Small intestine (tissue), 7 donors: ENCODE results near the gene RCAN1. TPM values are rescaled to one million over a fixed set of nuclear protein-coding genes. Genes with fewer than 3 reads are reported as not detected.

ENCODE experiments used
- DNase-seq, 2 donors: peaks; one replicate each; pipeline versions ENCODE4 v3.0.0 to v3.0.0-alpha.2; 2013
- FAIRE-seq: peaks from 2 replicates; lab custom pipeline; 2012; peaks lifted over from hg19 to GRCh38; lab: Jason Lieb, UNC
- H3K27ac ChIP-seq, 3 donors: one replicate each; pipeline ENCODE4 v1.5.1; 2013; ENCODE audit warnings: low read length in 2 of 3, mild to moderate bottlenecking in 2 of 3, control low read depth in 1 of 3, inconsistent platforms in 1 of 3, low read depth in 1 of 3, moderate library complexity in 1 of 3
- H3K27me3 ChIP-seq, 3 donors: one replicate each; pipeline ENCODE4 v1.6.1; 2013; ENCODE audit warnings: low read length in 3 of 3, inconsistent platforms in 1 of 3; ENCODE audit not compliant: control insufficient read depth in 3 of 3, insufficient read depth in 3 of 3
- H3K36me3 ChIP-seq, 3 donors: one replicate each; pipeline ENCODE4 v1.6.1; 2013; ENCODE audit warnings: low read length in 3 of 3, inconsistent platforms in 1 of 3, low read depth in 1 of 3, mild to moderate bottlenecking in 1 of 3, moderate library complexity in 1 of 3; ENCODE audit not compliant: control insufficient read depth in 3 of 3, insufficient read depth in 2 of 3
- H3K4me1 ChIP-seq, 3 donors: one replicate each; pipeline ENCODE4 v1.6.1; 2013; ENCODE audit warnings: low read length in 2 of 3, inconsistent platforms in 1 of 3, low read depth in 1 of 3, mild to moderate bottlenecking in 1 of 3, moderate library complexity in 1 of 3; ENCODE audit not compliant: control insufficient read depth in 3 of 3, insufficient read depth in 2 of 3
- H3K4me3 ChIP-seq, 3 donors: one replicate each; pipeline ENCODE4 v1.5.1; 2013; ENCODE audit warnings: low read length in 3 of 3, control low read depth in 1 of 3, inconsistent platforms in 1 of 3, low read depth in 1 of 3, mild to moderate bottlenecking in 1 of 3, moderate library complexity in 1 of 3
- H3K9me3 ChIP-seq, 2 donors: one replicate each; pipeline ENCODE4 v1.6.1; 2013; ENCODE audit warnings: low read depth in 1 of 2, low read length in 1 of 2; ENCODE audit not compliant: control insufficient read depth in 2 of 2, insufficient read depth in 1 of 2
- WGBS, 3 donors: extraction: QIAGEN DNeasy Blood & Tissue Kit; methylation state at CpG; one replicate each; pipeline ENCODE4 v1.1.7; 2013; 5-methylcytosine and 5-hydroxymethylcytosine counted together
- polyA plus RNA-seq, 4 donors: library from polyadenylated mRNA; stranded (reverse) in 3 of 4; unstranded in 1 of 4; fragments of 200-250 nt in 3 of 4; fragments of 120-200 nt in 1 of 4; gene quantifications; one replicate each; pipeline versions ENCODE4 v1.2.1 to v1.2.3, GENCODE V29; 2013
- donor health status: healthy with polysubstance abuse.
- donor health status: control.
- donor health status: control.
- donor health status: Bipolar disorder and iron deficiency.
- donor health status: healthy.

The RCAN1 gene
- polyA plus RNA-seq, 4 donors: 23.6 to 46.8 (median 35.3) TPM

DNA sequence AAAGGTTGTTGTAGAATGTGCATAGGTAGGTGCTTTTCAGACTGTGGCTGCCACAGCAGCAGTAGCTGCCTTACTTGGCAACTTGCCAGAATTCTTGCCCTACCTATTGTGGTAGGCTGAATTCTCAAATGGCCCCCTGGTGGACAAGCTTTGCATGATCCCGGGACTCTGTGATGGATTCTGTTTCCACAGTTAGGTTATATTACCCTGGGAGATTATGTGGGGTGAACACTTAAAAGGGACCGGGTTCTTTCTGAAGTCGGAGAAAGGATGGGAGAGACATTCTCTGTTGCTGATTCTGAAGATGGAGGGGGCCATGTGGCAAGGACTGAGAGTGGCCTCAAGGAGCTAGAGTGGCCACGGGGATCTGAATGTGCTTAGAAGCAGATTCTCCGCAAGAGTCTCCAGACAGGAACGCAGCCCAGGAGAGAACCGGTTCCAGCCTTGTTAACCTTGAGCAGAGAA is 70.8 kb downstream of the RCAN1 start:
- no peak overlapping the region for H3K4me3 ChIP-seq
- H3K4me1 ChIP-seq: peaks cover 0 to 19% (median 6%) of the 10 kb centered on the region in 3 donors
- peaks cover 0 to 6% (median 0%) of the 10 kb centered on the region in 3 donors for H3K36me3 ChIP-seq
- no peaks in the 10 kb centered on the region for H3K27me3 ChIP-seq
- H3K9me3 ChIP-seq: peaks cover 0 to 17% of the 10 kb centered on the region in 2 donors
- H3K27ac ChIP-seq: peak overlapping the region in 2 of 3 donors; percentile 66 to 81
- no peak for FAIRE-seq
- peak; percentile 89 to 94 for DNase-seq
- WGBS, 3 donors: 81 to 90% (median 81%) methylated on average over 7 of the region's 7 CpGs

DNA sequence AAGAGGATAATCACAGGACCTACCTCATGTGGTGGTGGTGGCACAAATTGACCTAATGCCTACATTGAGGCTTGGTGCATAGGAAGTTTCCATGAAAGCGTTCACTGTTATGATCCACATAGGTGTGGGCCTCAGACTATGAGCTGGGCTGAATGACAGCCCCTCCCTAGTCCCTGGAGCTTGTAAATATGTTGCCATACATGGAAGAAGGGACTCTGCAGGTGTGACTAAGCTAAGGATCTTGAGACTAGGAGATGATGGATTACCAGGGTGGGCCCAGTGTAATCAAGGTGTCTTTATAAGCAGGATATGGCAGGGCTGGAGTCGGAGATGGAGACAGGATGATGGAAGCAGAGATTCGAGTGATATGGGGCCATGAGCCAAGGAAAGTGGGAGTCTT is 71.9 kb downstream of the RCAN1 start:
- Histone ChIP-seq H3K4me3 (no peak overlapping the region), H3K9me3 (peaks cover 0 to 17% of the 10 kb centered on the region in 2 donors), H3K4me1 (peaks cover 0 to 19% (median 6%) of the 10 kb centered on the region in 3 donors), H3K27ac (peak overlapping the region in 1 of 3 donors; percentile 66), H3K36me3 (peaks cover 0 to 6% (median 0%) of the 10 kb centered on the region in 3 donors), H3K27me3 (no peaks in the 10 kb centered on the region)
- WGBS, 3 donors: 77 to 85% (median 84%) methylated on average over 3 of the region's 3 CpGs
- DNase-seq (peak; percentile 25 to 27), FAIRE-seq (no peak)

GRCh38 chr21:34540206-34540605 is 74.7 kb downstream of the RCAN1 start:
- no peak for FAIRE-seq
- WGBS, 3 donors: 76 to 92% (median 91%) methylated on average over 5 of the region's 5 CpGs

DNA sequence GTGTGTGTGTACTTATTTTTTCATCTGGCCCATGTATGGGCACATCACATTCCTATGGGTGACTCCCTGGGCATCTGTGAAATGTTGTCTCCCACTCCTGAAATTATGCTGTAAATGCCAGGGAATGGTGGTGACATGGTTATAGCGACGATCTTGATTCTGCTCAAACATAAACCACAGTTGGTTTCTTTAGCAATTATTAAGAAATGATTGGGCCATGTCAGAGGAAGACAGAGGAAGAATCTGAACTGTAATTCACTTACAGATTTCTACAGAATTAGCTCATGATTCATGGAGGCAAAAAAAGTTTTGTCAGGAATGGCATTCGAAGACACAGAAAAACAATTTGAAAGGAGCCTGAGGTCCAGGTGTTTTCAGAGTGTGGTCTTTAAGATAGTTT is 77.1 kb downstream of the RCAN1 start:
- Histone ChIP-seq H3K4me3 (no peak overlapping the region), H3K36me3 (peaks cover 0 to 10% (median 0%) of the 10 kb centered on the region in 3 donors), H3K27ac (no peak overlapping the region), H3K27me3 (no peaks in the 10 kb centered on the region), H3K4me1 (no peaks in the 10 kb centered on the region), H3K9me3 (peaks cover 0 to 6% of the 10 kb centered on the region in 2 donors)
- FAIRE-seq (no peak), DNase-seq (no peak)
- 75 to 84% (median 79%) methylated on average over 3 of the region's 3 CpGs for WGBS, 3 donors

More at GRCh38 chr21:34540206-34540605, 74.7 kb downstream of the RCAN1 start:
- peaks cover 0 to 12% (median 0%) of the 10 kb centered on the region in 3 donors for H3K36me3 ChIP-seq
- no peaks in the 10 kb centered on the region for H3K27me3 ChIP-seq
- H3K27ac ChIP-seq: no peak overlapping the region
- no peak for DNase-seq
- peaks cover 0 to 17% of the 10 kb centered on the region in 2 donors for H3K9me3 ChIP-seq
- H3K4me3 ChIP-seq: no peak overlapping the region
- peaks cover 0 to 12% (median 6%) of the 10 kb centered on the region in 3 donors for H3K4me1 ChIP-seq

DNA sequence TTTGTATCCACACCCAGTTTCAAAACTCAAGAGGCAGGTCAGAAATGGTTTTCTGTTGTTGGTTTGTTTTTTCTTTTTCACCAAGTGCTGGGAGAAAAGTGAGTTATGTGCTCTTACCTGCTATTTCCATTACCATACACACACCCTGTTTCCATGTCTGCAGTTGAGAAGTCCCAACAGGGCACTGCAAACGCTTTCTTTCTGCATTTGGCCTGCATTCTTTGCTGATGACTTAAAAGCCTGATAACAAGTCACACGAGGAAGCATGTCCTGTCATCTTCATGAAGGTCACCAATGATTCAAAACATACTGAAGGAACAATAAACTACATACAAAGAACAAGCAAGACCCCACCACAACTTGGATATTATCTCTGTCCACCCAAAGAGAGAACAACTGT is 78.1 kb downstream of the RCAN1 start:
- FAIRE-seq (no peak), DNase-seq (peak in 1 of 2 donors; percentile 13)
- H3K4me3 ChIP-seq: no peak overlapping the region
- whole genome bisulfite sequencing, 3 donors: 20 to 39% (median 33%) methylated on average over 2 of the region's 2 CpGs
- no peaks in the 10 kb centered on the region for H3K27me3 ChIP-seq
- H3K9me3 ChIP-seq: no peaks in the 10 kb centered on the region
- no peaks in the 10 kb centered on the region for H3K4me1 ChIP-seq
- H3K27ac ChIP-seq: no peak overlapping the region
- H3K36me3 ChIP-seq: peaks cover 0 to 10% (median 0%) of the 10 kb centered on the region in 3 donors

DNA sequence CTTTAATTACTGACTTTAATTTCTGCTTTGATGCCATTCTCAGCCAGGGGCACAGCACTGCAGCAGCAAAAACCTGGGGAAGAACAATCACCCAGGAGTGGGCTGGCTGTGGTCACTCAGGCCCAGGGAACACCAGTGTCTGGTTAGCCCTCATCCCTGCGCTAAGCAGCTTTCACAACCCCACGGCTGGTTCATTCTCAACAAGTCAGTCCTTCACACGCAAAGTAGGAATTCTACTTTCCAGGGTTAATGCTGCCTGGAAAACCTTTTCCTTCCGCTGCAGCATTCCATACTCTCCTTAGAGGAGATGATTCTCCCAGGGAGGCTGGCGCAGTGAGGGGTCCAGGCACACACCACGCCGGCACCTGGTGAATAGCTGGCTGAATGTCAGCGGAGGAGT is 78.6 kb downstream of the RCAN1 start:
- H3K27ac ChIP-seq: no peak overlapping the region

GRCh38 chr21:34535886-34536285 is 79.0 kb downstream of the RCAN1 start:
- DNase-seq (no peak), FAIRE-seq (no peak)
- 94 to 98% (median 97%) methylated on average over 3 of the region's 3 CpGs for WGBS, 3 donors
- H3K27ac ChIP-seq: no peak overlapping the region
- H3K9me3 ChIP-seq: no peaks in the 10 kb centered on the region
- peaks cover 0 to 10% (median 0%) of the 10 kb centered on the region in 3 donors for H3K36me3 ChIP-seq
- H3K4me1 ChIP-seq: no peaks in the 10 kb centered on the region
- H3K27me3 ChIP-seq: no peaks in the 10 kb centered on the region
- H3K4me3 ChIP-seq: no peak overlapping the region

More for the DNA sequence above, 78.6 kb downstream of the RCAN1 start:
- no peaks in the 10 kb centered on the region for H3K9me3 ChIP-seq
- DNase-seq: no peak
- no peaks in the 10 kb centered on the region for H3K4me1 ChIP-seq
- no peak overlapping the region for H3K4me3 ChIP-seq
- H3K27me3 ChIP-seq: no peaks in the 10 kb centered on the region
- peaks cover 0 to 10% (median 0%) of the 10 kb centered on the region in 3 donors for H3K36me3 ChIP-seq
- WGBS, 3 donors: 94 to 98% (median 97%) methylated on average over 8 of the region's 8 CpGs
- no peak for FAIRE-seq

GRCh38 chr21:34534522-34534921 is 80.4 kb downstream of the RCAN1 start:
- no peak for FAIRE-seq
- no peak for DNase-seq
- H3K27me3 ChIP-seq: no peaks in the 10 kb centered on the region
- 70 to 93% (median 71%) methylated on average over 4 of the region's 4 CpGs for WGBS, 3 donors
- no peak overlapping the region for H3K27ac ChIP-seq
- H3K36me3 ChIP-seq: peaks cover 0 to 10% (median 0%) of the 10 kb centered on the region in 3 donors
- no peaks in the 10 kb centered on the region for H3K9me3 ChIP-seq
- no peaks in the 10 kb centered on the region for H3K4me1 ChIP-seq
- no peak overlapping the region for H3K4me3 ChIP-seq

- no peaks in the 10 kb centered on the region for H3K27me3 ChIP-seq
- DNase-seq (no peak), FAIRE-seq (no peak)
Measured at GRCh38 chr21:34533938-34534337, 81.0 kb downstream of the RCAN1 start.

More at GRCh38 chr21:34533938-34534337, 81.0 kb downstream of the RCAN1 start:
- WGBS, 3 donors: 72 to 91% (median 78%) methylated on average over 3 of the region's 3 CpGs
- Histone ChIP-seq H3K9me3 (no peaks in the 10 kb centered on the region), H3K36me3 (peaks cover 0 to 10% (median 0%) of the 10 kb centered on the region in 3 donors), H3K27ac (no peak overlapping the region), H3K4me1 (no peaks in the 10 kb centered on the region), H3K4me3 (no peak overlapping the region)
